HCT116 (cell line): ENCODE data around the gene TNRC6B.

ENCODE experiments used
- CBX3 ChIP-seq: IDR thresholded peaks from 2 replicates; pipeline ENCODE4 v1.6.1; 2012; ENCODE audit warnings: low read depth
- CEBPB ChIP-seq: IDR thresholded peaks from 2 replicates; pipeline ENCODE4 v1.6.1; 2012; ENCODE audit warnings: low read depth
- CTCF ChIP-seq, 3 experiments: fragments of 200-600 bp in 1 of 3; sonication (generic) in 1 of 3; IDR thresholded peaks in 2 of 3; conservative IDR thresholded peaks in 1 of 3; 2 replicates each; pipeline ENCODE4 v1.5.1; 2012 to 2017; ENCODE audit warnings: low read depth in 2 of 3, low read length in 2 of 3, antibody characterized with exemption in 1 of 3, borderline replicate concordance in 1 of 3, control low read depth in 1 of 3, mild to moderate bottlenecking in 1 of 3, mixed read lengths in 1 of 3, mixed run types in 1 of 3, moderate library complexity in 1 of 3; ENCODE audit not compliant: insufficient read depth in 1 of 3
- EZH2 ChIP-seq: fragments of 200-600 bp; sonication (generic); IDR thresholded peaks from 2 replicates; pipeline ENCODE4 v1.6.1; 2017; ENCODE audit warnings: antibody characterized with exemption, mixed run types
- POLR2A ChIP-seq: IDR thresholded peaks from 2 replicates; pipeline ENCODE4 v1.7.0; 2011; ENCODE audit warnings: borderline replicate concordance; ENCODE audit not compliant: insufficient read depth, insufficient read length; ENCODE audit errors: extremely low read depth
- REST ChIP-seq: IDR thresholded peaks from 2 replicates; pipeline ENCODE4 v1.6.1; 2012; ENCODE audit warnings: low read depth
- SIN3A ChIP-seq: IDR thresholded peaks from 2 replicates; pipeline ENCODE4 v1.6.1; 2012; ENCODE audit warnings: low read depth
- SRF ChIP-seq: IDR thresholded peaks from 2 replicates; pipeline ENCODE4 v1.6.1; 2012; ENCODE audit warnings: low read depth
- ZNF274 ChIP-seq: fragments of 200-500 bp; sonication (Bioruptor generic); IDR thresholded peaks from 2 replicates; pipeline ENCODE4 v1.6.1; 2014; ENCODE audit warnings: mild to moderate bottlenecking, low read depth, low read length, inconsistent platforms
- TF ChIP-seq, protein P1 (sequence below): IDR thresholded peaks from 2 replicates; pipeline ENCODE4 v1.6.1; 2012
- TF ChIP-seq, protein P2 (sequence below): IDR thresholded peaks from 2 replicates; pipeline ENCODE4 v1.6.1; 2012

DNA sequence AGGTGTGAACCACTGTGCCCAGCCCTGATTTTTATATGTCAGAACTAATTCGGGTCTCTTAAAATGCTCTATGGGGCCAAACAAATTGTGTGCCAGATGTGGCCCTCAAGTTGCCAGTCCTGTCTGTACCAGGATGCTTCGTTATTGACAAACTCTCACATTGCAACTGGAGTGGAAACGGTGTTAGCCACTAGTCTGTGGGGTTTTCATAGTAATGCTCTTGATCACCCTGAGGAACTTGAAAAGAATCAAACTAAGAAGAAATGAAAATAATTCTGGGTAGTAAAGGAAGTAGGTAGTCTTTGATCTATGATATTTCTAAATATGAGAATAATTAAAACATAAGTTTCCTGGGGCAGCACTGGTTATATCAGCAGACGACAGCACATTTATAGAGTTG is 101.3 kb downstream of the TNRC6B start:
- TF ChIP-seq, protein P1, sequence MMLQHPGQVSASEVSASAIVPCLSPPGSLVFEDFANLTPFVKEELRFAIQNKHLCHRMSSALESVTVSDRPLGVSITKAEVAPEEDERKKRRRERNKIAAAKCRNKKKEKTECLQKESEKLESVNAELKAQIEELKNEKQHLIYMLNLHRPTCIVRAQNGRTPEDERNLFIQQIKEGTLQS = no peak
- no peak for TF ChIP-seq CTCF (IDR thresholded peaks at IDR 0.05 in 2 of 3, conservative IDR thresholded peaks at IDR 0.05 in 1 of 3; ENCODE audit: borderline replicate concordance in 1 of 3, insufficient read depth in 1 of 3, low read depth in 2 of 3, low read length in 2 of 3)
- TF ChIP-seq CEBPB = no peak
- TF ChIP-seq CBX3 = no peak
- TF ChIP-seq POLR2A = no peak
- TF ChIP-seq, protein P2, sequence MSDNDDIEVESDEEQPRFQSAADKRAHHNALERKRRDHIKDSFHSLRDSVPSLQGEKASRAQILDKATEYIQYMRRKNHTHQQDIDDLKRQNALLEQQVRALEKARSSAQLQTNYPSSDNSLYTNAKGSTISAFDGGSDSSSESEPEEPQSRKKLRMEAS = no peak
- no peak for TF ChIP-seq EZH2
- no peak for TF ChIP-seq ZNF274
- TF ChIP-seq SIN3A = no peak
- TF ChIP-seq SRF = no peak
- TF ChIP-seq REST = no peak
